Muscle layer of colon (tissue), 2 donors: ENCODE data around the gene AFF3.

ENCODE experiments used
- H3K27ac ChIP-seq: one replicate; pipeline ENCODE4 v1.7.0; 2013; ENCODE audit warnings: low read depth, mild to moderate bottlenecking, low read length, moderate library complexity
- H3K27me3 ChIP-seq, 2 donors: one replicate each; pipeline ENCODE4 v1.7.0; 2013; ENCODE audit warnings: low read length in 2 of 2, mild to moderate bottlenecking in 2 of 2; ENCODE audit not compliant: insufficient read depth in 2 of 2, control insufficient read depth in 1 of 2
- H3K36me3 ChIP-seq: one replicate; pipeline ENCODE4 v1.7.0; 2013; ENCODE audit warnings: mild to moderate bottlenecking, low read length; ENCODE audit not compliant: insufficient read depth
- H3K4me1 ChIP-seq: one replicate; pipeline ENCODE4 v1.7.0; 2013; ENCODE audit warnings: mild to moderate bottlenecking, low read length; ENCODE audit not compliant: insufficient read depth
- H3K4me3 ChIP-seq, 2 donors: one replicate each; pipeline ENCODE4 v1.7.0; 2013; ENCODE audit warnings: low read length in 2 of 2, low read depth in 1 of 2, mild to moderate bottlenecking in 1 of 2, moderate library complexity in 1 of 2
- H3K9ac ChIP-seq: one replicate; pipeline ENCODE4 v1.7.0; 2013; ENCODE audit warnings: low read length
- H3K9me3 ChIP-seq: one replicate; pipeline ENCODE4 v1.7.0; 2013; ENCODE audit warnings: mild to moderate bottlenecking, low read length
- donor health status: abdominal sarcoma.
- donor health status: Adenocarcinoma of cecum.

Gene AFF3

GRCh38 chr2:99545066-99545465 is 597.3 kb downstream of the AFF3 start:
- no peaks in the 10 kb centered on the region for H3K9me3 ChIP-seq
- no peaks in the 10 kb centered on the region for H3K4me1 ChIP-seq
- H3K27me3 ChIP-seq = no peaks in the 10 kb centered on the region
- no peak overlapping the region for H3K9ac ChIP-seq
- H3K4me3 ChIP-seq = no peak overlapping the region
- H3K36me3 ChIP-seq = no peaks in the 10 kb centered on the region
- no peak overlapping the region for H3K27ac ChIP-seq

- no peaks in the 10 kb centered on the region for H3K27me3 ChIP-seq
- no peaks in the 10 kb centered on the region for H3K9me3 ChIP-seq
- H3K4me1 ChIP-seq = no peaks in the 10 kb centered on the region
These were observed 597.8 kb downstream of the AFF3 start for GRCh38 chr2:99544608-99545007.

GRCh38 chr2:99543247-99543646 is 599.1 kb downstream of the AFF3 start:
- no peak overlapping the region for H3K4me3 ChIP-seq
- no peaks in the 10 kb centered on the region for H3K4me1 ChIP-seq
- no peak overlapping the region for H3K27ac ChIP-seq
- no peaks in the 10 kb centered on the region for H3K9me3 ChIP-seq
- no peaks in the 10 kb centered on the region for H3K27me3 ChIP-seq
- H3K36me3 ChIP-seq = no peaks in the 10 kb centered on the region
- H3K9ac ChIP-seq = no peak overlapping the region

More at GRCh38 chr2:99544608-99545007, 597.8 kb downstream of the AFF3 start:
- Histone ChIP-seq H3K9ac (no peak overlapping the region), H3K4me3 (no peak overlapping the region), H3K36me3 (no peaks in the 10 kb centered on the region), H3K27ac (no peak overlapping the region)

- no peaks in the 10 kb centered on the region for H3K27me3 ChIP-seq
- H3K27ac ChIP-seq = no peak overlapping the region
- no peaks in the 10 kb centered on the region for H3K4me1 ChIP-seq
- no peak overlapping the region for H3K4me3 ChIP-seq
- H3K9me3 ChIP-seq = no peaks in the 10 kb centered on the region
- no peak overlapping the region for H3K9ac ChIP-seq
- no peaks in the 10 kb centered on the region for H3K36me3 ChIP-seq
These were observed 604.4 kb downstream of the AFF3 start for GRCh38 chr2:99537910-99538485.

GRCh38 chr2:99524056-99524455 is 618.3 kb downstream of the AFF3 start:
- H3K27me3 ChIP-seq = no peaks in the 10 kb centered on the region
- no peaks in the 10 kb centered on the region for H3K4me1 ChIP-seq
- no peaks in the 10 kb centered on the region for H3K36me3 ChIP-seq
- H3K27ac ChIP-seq = no peak overlapping the region
- H3K4me3 ChIP-seq = no peak overlapping the region
- H3K9ac ChIP-seq = no peak overlapping the region
- no peaks in the 10 kb centered on the region for H3K9me3 ChIP-seq

- H3K36me3 ChIP-seq = no peaks in the 10 kb centered on the region
- no peaks in the 10 kb centered on the region for H3K9me3 ChIP-seq
- no peak overlapping the region for H3K4me3 ChIP-seq
- no peaks in the 10 kb centered on the region for H3K27me3 ChIP-seq
- H3K27ac ChIP-seq = no peak overlapping the region
- H3K9ac ChIP-seq = no peak overlapping the region
- no peaks in the 10 kb centered on the region for H3K4me1 ChIP-seq
These were observed 620.2 kb downstream of the AFF3 start for GRCh38 chr2:99522157-99522556.

- Histone ChIP-seq H3K4me3 (no peak overlapping the region), H3K9ac (no peak overlapping the region), H3K9me3 (no peaks in the 10 kb centered on the region), H3K27me3 (no peaks in the 10 kb centered on the region), H3K27ac (no peak overlapping the region), H3K36me3 (no peaks in the 10 kb centered on the region), H3K4me1 (no peaks in the 10 kb centered on the region)
These were observed 621.6 kb downstream of the AFF3 start for GRCh38 chr2:99520813-99521212.

- Histone ChIP-seq H3K9ac (no peak overlapping the region), H3K4me1 (no peaks in the 10 kb centered on the region), H3K27ac (no peak overlapping the region), H3K4me3 (no peak overlapping the region), H3K9me3 (no peaks in the 10 kb centered on the region), H3K36me3 (no peaks in the 10 kb centered on the region), H3K27me3 (no peaks in the 10 kb centered on the region)
These were observed 622.2 kb downstream of the AFF3 start for GRCh38 chr2:99520195-99520594.

GRCh38 chr2:99514357-99514756 is 628.0 kb downstream of the AFF3 start:
- Histone ChIP-seq H3K4me1 (peaks cover 14% of the 10 kb centered on the region), H3K36me3 (no peaks in the 10 kb centered on the region), H3K4me3 (no peak overlapping the region), H3K27me3 (no peaks in the 10 kb centered on the region), H3K27ac (no peak overlapping the region), H3K9me3 (no peaks in the 10 kb centered on the region), H3K9ac (no peak overlapping the region)

GRCh38 chr2:99512181-99512591 is 630.2 kb downstream of the AFF3 start:
- H3K9me3 ChIP-seq = no peaks in the 10 kb centered on the region
- no peaks in the 10 kb centered on the region for H3K36me3 ChIP-seq
- H3K4me3 ChIP-seq = no peak overlapping the region
- H3K4me1 ChIP-seq = peaks cover 17% of the 10 kb centered on the region
- no peak overlapping the region for H3K27ac ChIP-seq
- no peak overlapping the region for H3K9ac ChIP-seq
- H3K27me3 ChIP-seq = no peaks in the 10 kb centered on the region

- H3K4me3 ChIP-seq = no peak overlapping the region
- H3K9me3 ChIP-seq = no peaks in the 10 kb centered on the region
- no peak overlapping the region for H3K9ac ChIP-seq
These were observed 633.0 kb downstream of the AFF3 start for GRCh38 chr2:99509387-99509786.

More at GRCh38 chr2:99509387-99509786, 633.0 kb downstream of the AFF3 start:
- H3K36me3 ChIP-seq = no peaks in the 10 kb centered on the region
- H3K27ac ChIP-seq = no peak overlapping the region
- H3K4me1 ChIP-seq = peaks cover 17% of the 10 kb centered on the region
- H3K27me3 ChIP-seq = no peaks in the 10 kb centered on the region
